ENCODE data around the gene CDC27.

DNA sequence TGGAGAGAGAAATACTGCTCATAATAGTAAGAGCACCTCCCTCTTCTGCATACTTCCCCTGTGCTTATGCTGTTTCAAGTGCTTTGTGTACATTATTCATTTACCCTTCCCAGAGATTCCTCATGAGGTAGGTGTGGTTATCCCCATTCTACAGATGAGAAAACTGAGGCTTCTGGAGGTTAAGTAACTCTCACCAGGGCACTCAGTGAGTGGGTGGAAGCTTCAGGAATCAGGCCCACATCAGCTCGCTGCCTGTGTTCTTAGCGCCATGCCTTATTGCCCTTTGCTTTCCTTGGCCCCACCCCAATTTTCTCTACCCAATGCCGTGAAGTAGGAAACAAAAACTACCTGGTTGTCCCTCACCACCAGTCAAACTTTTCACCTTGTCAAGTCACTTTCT, 46.4 kb upstream of the CDC27 start:
- no peak for TF ChIP-seq POLR2AphosphoS5 (IDR thresholded peaks at IDR 0.05; ENCODE audit: low read depth, low read length)
- TF ChIP-seq, protein P1, sequence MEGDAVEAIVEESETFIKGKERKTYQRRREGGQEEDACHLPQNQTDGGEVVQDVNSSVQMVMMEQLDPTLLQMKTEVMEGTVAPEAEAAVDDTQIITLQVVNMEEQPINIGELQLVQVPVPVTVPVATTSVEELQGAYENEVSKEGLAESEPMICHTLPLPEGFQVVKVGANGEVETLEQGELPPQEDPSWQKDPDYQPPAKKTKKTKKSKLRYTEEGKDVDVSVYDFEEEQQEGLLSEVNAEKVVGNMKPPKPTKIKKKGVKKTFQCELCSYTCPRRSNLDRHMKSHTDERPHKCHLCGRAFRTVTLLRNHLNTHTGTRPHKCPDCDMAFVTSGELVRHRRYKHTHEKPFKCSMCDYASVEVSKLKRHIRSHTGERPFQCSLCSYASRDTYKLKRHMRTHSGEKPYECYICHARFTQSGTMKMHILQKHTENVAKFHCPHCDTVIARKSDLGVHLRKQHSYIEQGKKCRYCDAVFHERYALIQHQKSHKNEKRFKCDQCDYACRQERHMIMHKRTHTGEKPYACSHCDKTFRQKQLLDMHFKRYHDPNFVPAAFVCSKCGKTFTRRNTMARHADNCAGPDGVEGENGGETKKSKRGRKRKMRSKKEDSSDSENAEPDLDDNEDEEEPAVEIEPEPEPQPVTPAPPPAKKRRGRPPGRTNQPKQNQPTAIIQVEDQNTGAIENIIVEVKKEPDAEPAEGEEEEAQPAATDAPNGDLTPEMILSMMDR (IDR thresholded peaks at IDR 0.05), result no peak

All from Panc1 (cell line).